OCI-LY7 (cell line): ENCODE measurements around the gene SLC8A1. TPM values are rescaled to one million over a fixed set of nuclear protein-coding genes. Genes with fewer than 3 reads are reported as not detected.

ENCODE experiments used
- BruUV-seq: library from RNA; stranded (reverse); fragments of 400-500 nt; replicated peaks from 2 replicates; lab custom pipeline; 2021; lab: Mats Ljungman, UMichigan
- CTCF ChIA-PET: fragments of 300-600 bp; sonication (Branson Sonifier 250); formaldehyde crosslinking; loops from one replicate; lab custom pipeline; 2022; ENCODE audit warnings: antibody characterized with exemption; ENCODE audit not compliant: unreplicated experiment; lab: Charles Lee
- POLR2A ChIA-PET: fragments of 300-600 bp; sonication (Branson Sonifier 250); formaldehyde crosslinking; loops from one replicate; lab custom pipeline; 2022; ENCODE audit warnings: antibody characterized with exemption; lab: Charles Lee
- DNase-seq: peaks from one replicate; pipeline ENCODE4 v3.0.0-alpha.2; 2015; ENCODE audit warnings: low spot score
- H2AFZ ChIP-seq: fragments of 200-600 bp; sonication (generic), shearing (Covaris generic); 2 replicates; pipeline ENCODE4 v1.6.1; 2014; ENCODE audit warnings: mild to moderate bottlenecking, antibody characterized with exemption, low read length, moderate library complexity
- H3K27ac ChIP-seq: fragments of 200-600 bp; sonication (generic); 2 replicates; pipeline ENCODE4 v1.5.1; 2014; ENCODE audit warnings: mixed run types, low read depth, mild to moderate bottlenecking, moderate library complexity, low read length, inconsistent platforms; ENCODE audit not compliant: poor library complexity, severe bottlenecking
- H3K36me3 ChIP-seq: fragments of 200-600 bp; sonication (generic); 2 replicates; pipeline ENCODE4 v1.6.1; 2014; ENCODE audit warnings: mild to moderate bottlenecking, antibody characterized with exemption, low read length, moderate library complexity, mixed read lengths; ENCODE audit not compliant: insufficient read depth
- H3K4me1 ChIP-seq: fragments of 200-600 bp; sonication (generic); 2 replicates; pipeline ENCODE4 v1.5.1; 2014; ENCODE audit warnings: mild to moderate bottlenecking, low read length; ENCODE audit not compliant: insufficient read depth, poor library complexity, severe bottlenecking
- H3K4me2 ChIP-seq: fragments of 200-600 bp; sonication (generic); 2 replicates; pipeline ENCODE4 v1.6.1; 2014; ENCODE audit warnings: mild to moderate bottlenecking, low read length
- H3K4me3 ChIP-seq: fragments of 200-600 bp; sonication (generic); 2 replicates; pipeline ENCODE4 v1.5.1; 2014; ENCODE audit warnings: mild to moderate bottlenecking, low read depth, low read length; ENCODE audit not compliant: poor library complexity, severe bottlenecking
- H3K79me2 ChIP-seq: fragments of 200-600 bp; sonication (generic); 2 replicates; pipeline ENCODE4 v1.6.1; 2016; ENCODE audit warnings: low read depth, mild to moderate bottlenecking, low read length, moderate library complexity, mixed read lengths; ENCODE audit not compliant: insufficient read depth
- H3K9me2 ChIP-seq: fragments of 200-600 bp; sonication (generic); 2 replicates; pipeline ENCODE4 v1.6.1; 2016; ENCODE audit warnings: mild to moderate bottlenecking, low read length, mixed read lengths; ENCODE audit not compliant: insufficient read depth
- H3K9me3 ChIP-seq: fragments of 200-600 bp; sonication (generic); 2 replicates; pipeline ENCODE4 v1.6.1; 2014; ENCODE audit warnings: mild to moderate bottlenecking, mixed run types, low read length, mixed read lengths
- H4K20me1 ChIP-seq: fragments of 200-600 bp; sonication (generic); 2 replicates; pipeline ENCODE4 v1.6.1; 2014; ENCODE audit warnings: mild to moderate bottlenecking, antibody characterized with exemption, low read length, moderate library complexity, mixed read lengths; ENCODE audit not compliant: insufficient read depth
- EZH2phosphoT487 ChIP-seq: fragments of 200-600 bp; sonication (generic); IDR thresholded peaks from 2 replicates; pipeline ENCODE4 v1.6.1; 2018; ENCODE audit warnings: low read depth, borderline replicate concordance, mild to moderate bottlenecking, mixed run types, antibody characterized with exemption, low read length, moderate library complexity, mixed read lengths
- intact Hi-C: fragments of 100-400 bp; cut with micrococcal nuclease; formaldehyde crosslinking; loops from one replicate; pipeline ENCODE4 v1.10.0; 2022; ENCODE audit not compliant: unreplicated experiment
- total RNA-seq, 2 experiments: library from RNA; depleted of rRNA in 1 of 2; stranded (reverse); fragments of >200 nt in 1 of 2; shearing (Covaris generic) in 1 of 2; gene quantifications; 2 replicates each; pipeline ENCODE4 v1.2.3, GENCODE V29; 2014 to 2022
- TF ChIP-seq, protein P1 (sequence below): fragments of 200-600 bp; sonication (generic); conservative IDR thresholded peaks from 2 replicates; pipeline ENCODE4 v1.5.1; 2014; ENCODE audit warnings: mild to moderate bottlenecking, antibody characterized with exemption, low read length, moderate library complexity, mixed read lengths

Gene SLC8A1
- total RNA-seq, 2 experiments from 2014 or later, result 3.6 to 7.3 TPM

DNA sequence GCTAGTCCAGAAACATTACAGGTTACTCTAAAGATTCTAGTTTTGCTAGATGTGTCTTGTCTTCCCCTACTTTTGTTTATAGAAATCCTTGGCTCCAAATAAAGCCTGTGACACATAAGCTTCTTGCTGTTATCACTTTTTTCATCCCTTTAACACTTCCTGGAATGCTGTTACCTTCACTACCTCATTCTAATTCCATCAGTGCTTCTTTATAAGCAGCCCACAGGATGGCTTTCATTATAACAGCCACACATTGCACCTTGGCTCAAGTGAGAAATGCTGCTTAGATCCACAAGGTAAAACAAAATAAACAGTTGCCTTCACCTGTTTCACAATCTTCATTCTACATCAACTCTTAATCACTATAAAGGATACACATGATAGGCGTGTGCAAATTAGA is 221.7 kb downstream of the SLC8A1 start:
- ChIA-PET POLR2A (no interaction called here), CTCF (interaction anchor here (0.6 kb wide), 1 partner anchor 231 kb away, joined by 3 read pairs; no protein-coding TSS in a partner anchor)
- BruUV-seq, result no TSS peak
- no peaks in the 10 kb centered on the region for H3K4me1 ChIP-seq
- H3K79me2 ChIP-seq, result no peaks in the 10 kb centered on the region
- H2AFZ ChIP-seq, result no peak overlapping the region
- H3K27ac ChIP-seq, result no peak overlapping the region
- no peaks in the 10 kb centered on the region for H3K9me3 ChIP-seq
- no peak overlapping the region for H3K4me2 ChIP-seq
- DNase-seq, result no peak
- intact Hi-C loops, result no loop called here
- TF ChIP-seq, protein P1, sequence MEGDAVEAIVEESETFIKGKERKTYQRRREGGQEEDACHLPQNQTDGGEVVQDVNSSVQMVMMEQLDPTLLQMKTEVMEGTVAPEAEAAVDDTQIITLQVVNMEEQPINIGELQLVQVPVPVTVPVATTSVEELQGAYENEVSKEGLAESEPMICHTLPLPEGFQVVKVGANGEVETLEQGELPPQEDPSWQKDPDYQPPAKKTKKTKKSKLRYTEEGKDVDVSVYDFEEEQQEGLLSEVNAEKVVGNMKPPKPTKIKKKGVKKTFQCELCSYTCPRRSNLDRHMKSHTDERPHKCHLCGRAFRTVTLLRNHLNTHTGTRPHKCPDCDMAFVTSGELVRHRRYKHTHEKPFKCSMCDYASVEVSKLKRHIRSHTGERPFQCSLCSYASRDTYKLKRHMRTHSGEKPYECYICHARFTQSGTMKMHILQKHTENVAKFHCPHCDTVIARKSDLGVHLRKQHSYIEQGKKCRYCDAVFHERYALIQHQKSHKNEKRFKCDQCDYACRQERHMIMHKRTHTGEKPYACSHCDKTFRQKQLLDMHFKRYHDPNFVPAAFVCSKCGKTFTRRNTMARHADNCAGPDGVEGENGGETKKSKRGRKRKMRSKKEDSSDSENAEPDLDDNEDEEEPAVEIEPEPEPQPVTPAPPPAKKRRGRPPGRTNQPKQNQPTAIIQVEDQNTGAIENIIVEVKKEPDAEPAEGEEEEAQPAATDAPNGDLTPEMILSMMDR, result no peak
- no peak for TF ChIP-seq EZH2phosphoT487
- no peaks in the 10 kb centered on the region for H4K20me1 ChIP-seq
- H3K9me2 ChIP-seq, result no peaks in the 10 kb centered on the region
- H3K4me3 ChIP-seq, result no peak overlapping the region
- H3K36me3 ChIP-seq, result no peaks in the 10 kb centered on the region

DNA sequence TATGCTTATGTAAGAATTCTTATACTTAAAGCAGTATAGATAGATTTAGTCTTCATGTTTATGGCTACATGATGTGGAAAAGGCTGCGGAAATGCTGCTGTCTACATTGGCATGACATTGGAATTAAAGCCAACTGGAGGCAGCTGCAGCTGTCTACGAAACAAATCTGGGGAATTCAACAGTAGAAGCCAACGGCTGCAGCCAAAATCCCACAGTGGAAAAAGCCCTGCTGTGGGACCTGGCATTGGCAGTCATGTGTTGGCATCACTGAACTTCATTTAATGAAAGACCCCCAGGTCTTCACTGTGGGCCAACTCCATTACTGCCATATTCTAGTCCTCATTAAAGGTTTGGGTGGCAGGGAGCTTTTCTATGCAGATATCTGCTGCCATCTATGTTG is 223.6 kb downstream of the SLC8A1 start:
- Histone ChIP-seq H3K9me2 (no peaks in the 10 kb centered on the region), H3K27ac (no peak overlapping the region), H3K79me2 (no peaks in the 10 kb centered on the region), H2AFZ (no peak overlapping the region), H3K9me3 (no peaks in the 10 kb centered on the region), H4K20me1 (no peaks in the 10 kb centered on the region), H3K4me3 (no peak overlapping the region), H3K36me3 (no peaks in the 10 kb centered on the region), H3K4me2 (no peak overlapping the region), H3K4me1 (no peaks in the 10 kb centered on the region)
- no peak for DNase-seq
- intact Hi-C loops, result no loop called here
- TF ChIP-seq, protein P1, result no peak
- TF ChIP-seq EZH2phosphoT487, result no peak
- POLR2A ChIA-PET, result interaction anchor here (0.6 to 2.3 kb wide), 5 partner anchors 10 to 64 kb away, joined by 3 to 8 read pairs (median 3); no protein-coding TSS in a partner anchor
- no TSS peak for BruUV-seq
- CTCF ChIA-PET, result no interaction called here

DNA sequence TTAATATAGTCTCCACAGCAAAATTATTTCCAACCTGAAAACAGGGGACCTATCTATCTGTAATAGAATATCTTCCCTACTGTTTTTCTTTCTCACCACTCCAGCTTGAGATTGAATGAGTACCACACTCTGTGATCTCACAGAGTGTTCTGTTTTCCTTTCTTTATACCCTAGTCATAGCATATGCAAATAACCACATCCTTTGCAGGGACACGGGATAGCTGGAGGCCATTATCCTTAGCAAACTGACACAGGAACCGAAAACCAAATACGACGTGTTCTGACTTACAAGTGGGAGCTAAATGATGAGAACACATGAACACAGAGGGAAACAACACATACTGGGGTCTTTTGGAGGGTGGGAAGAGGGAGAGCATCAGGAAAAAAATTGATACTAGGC is 224.7 kb downstream of the SLC8A1 start:
- H3K79me2 ChIP-seq, result no peaks in the 10 kb centered on the region
- H4K20me1 ChIP-seq, result no peaks in the 10 kb centered on the region
- no peak overlapping the region for H2AFZ ChIP-seq
- H3K4me2 ChIP-seq, result no peak overlapping the region
- ChIA-PET POLR2A (no interaction called here), CTCF (no interaction called here)
- intact Hi-C loops, result no loop called here
- DNase-seq, result no peak
- no peaks in the 10 kb centered on the region for H3K36me3 ChIP-seq
- no peak overlapping the region for H3K4me3 ChIP-seq
- H3K27ac ChIP-seq, result no peak overlapping the region
- TF ChIP-seq, protein P1, result no peak
- TF ChIP-seq EZH2phosphoT487, result no peak
- no peaks in the 10 kb centered on the region for H3K9me2 ChIP-seq
- BruUV-seq, result no TSS peak
- no peaks in the 10 kb centered on the region for H3K9me3 ChIP-seq
- no peaks in the 10 kb centered on the region for H3K4me1 ChIP-seq
